Measurements from ENCODE around the gene SPDYC. TPM values are rescaled to one million over a fixed set of nuclear protein-coding genes. Genes with fewer than 3 reads are reported as not detected.

SPDYC gene
- total RNA-seq, 1 donor from 2014 or later, result not detected

DNA sequence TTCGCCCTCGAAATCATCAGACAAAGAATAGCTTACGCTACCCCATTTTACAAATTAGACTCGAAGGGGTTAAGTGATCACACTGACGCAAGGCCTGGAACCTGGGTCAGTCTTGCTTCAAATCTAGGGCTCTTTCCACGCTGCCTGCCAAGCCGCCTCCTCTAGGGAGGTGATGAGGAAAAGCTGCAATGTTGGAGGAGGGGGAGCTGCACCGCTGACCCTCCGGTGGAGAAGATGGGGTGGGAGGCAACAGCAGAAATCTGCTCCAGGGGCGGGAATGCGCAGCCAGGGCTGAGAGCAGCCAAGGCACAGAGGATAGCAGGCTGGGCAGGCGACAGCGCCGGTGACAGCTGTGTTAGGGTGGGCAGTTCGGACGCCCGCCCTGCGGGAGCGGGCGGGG lies 36.3 kb upstream of the SPDYC start:
- peaks cover 50% of the 10 kb centered on the region for H4K20me1 ChIP-seq (ENCODE audit: insufficient read depth, low read length)
- no peaks in the 10 kb centered on the region for H3K27me3 ChIP-seq (ENCODE audit: insufficient read depth, low read length)
- Mint-ChIP-seq H3K27ac (ENCODE audit: unreplicated experiment) (peak overlapping the region; percentile 100), H3K4me1 (ENCODE audit: low read depth, unreplicated experiment) (peaks cover 8% of the 10 kb centered on the region), H3K36me3 (ENCODE audit: low read depth, unreplicated experiment) (peaks cover 14% of the 10 kb centered on the region), H3K4me3 (ENCODE audit: unreplicated experiment) (peak overlapping the region; percentile 99), H3K27me3 (ENCODE audit: low read depth, unreplicated experiment) (no peaks in the 10 kb centered on the region), H3K9me3 (ENCODE audit: unreplicated experiment) (no peaks in the 10 kb centered on the region)
- peak overlapping the region; percentile 99 for H3K27ac ChIP-seq (ENCODE audit: low read depth, low read length)
- no peaks in the 10 kb centered on the region for H3K9me3 ChIP-seq (ENCODE audit: insufficient read depth, low read depth, low read length)
- TF ChIP-seq, protein P1, sequence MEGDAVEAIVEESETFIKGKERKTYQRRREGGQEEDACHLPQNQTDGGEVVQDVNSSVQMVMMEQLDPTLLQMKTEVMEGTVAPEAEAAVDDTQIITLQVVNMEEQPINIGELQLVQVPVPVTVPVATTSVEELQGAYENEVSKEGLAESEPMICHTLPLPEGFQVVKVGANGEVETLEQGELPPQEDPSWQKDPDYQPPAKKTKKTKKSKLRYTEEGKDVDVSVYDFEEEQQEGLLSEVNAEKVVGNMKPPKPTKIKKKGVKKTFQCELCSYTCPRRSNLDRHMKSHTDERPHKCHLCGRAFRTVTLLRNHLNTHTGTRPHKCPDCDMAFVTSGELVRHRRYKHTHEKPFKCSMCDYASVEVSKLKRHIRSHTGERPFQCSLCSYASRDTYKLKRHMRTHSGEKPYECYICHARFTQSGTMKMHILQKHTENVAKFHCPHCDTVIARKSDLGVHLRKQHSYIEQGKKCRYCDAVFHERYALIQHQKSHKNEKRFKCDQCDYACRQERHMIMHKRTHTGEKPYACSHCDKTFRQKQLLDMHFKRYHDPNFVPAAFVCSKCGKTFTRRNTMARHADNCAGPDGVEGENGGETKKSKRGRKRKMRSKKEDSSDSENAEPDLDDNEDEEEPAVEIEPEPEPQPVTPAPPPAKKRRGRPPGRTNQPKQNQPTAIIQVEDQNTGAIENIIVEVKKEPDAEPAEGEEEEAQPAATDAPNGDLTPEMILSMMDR (IDR thresholded peaks at IDR 0.05; ENCODE audit: insufficient read depth, low read depth, low read length), result no peak
- no peak for TF ChIP-seq EZH2 (IDR thresholded peaks at IDR 0.05; ENCODE audit: insufficient read depth, low read length)
- H3K4me1 ChIP-seq (ENCODE audit: insufficient read depth, low read length), result peaks cover 13% of the 10 kb centered on the region
- peak overlapping the region; percentile 88 for H3K4me3 ChIP-seq (ENCODE audit: insufficient read depth, low read depth, low read length)
- peaks cover 24% of the 10 kb centered on the region for H3K36me3 ChIP-seq (ENCODE audit: insufficient read depth, low read length)
- FAIRE-seq (no peak), DNase-seq (ENCODE audit: low read depth) (no peak)
- peaks cover 38% of the 10 kb centered on the region for H3K79me2 ChIP-seq (ENCODE audit: insufficient read depth, low read length)
- peak overlapping the region; percentile 98 for H3K4me2 ChIP-seq (ENCODE audit: low read length)
- H2AFZ ChIP-seq (ENCODE audit: low read depth, low read length), result peak overlapping the region; percentile 85
- H3K9ac ChIP-seq (ENCODE audit: low read length), result peak overlapping the region; percentile 98

- peak within 1 kb of the TSS; percentile 100 for H3K27ac Mint-ChIP-seq (ENCODE audit: unreplicated experiment)
- DNase-seq (ENCODE audit: low read depth), result peak; percentile 83
- H2AFZ ChIP-seq (ENCODE audit: low read depth, low read length), result peak within 1 kb of the TSS; percentile 85
These were observed 35.6 kb upstream of the SPDYC start, which contains the start of gene SYVN1 for GRCh38 chr11:65134240-65134951. Gene SYVN1, minus strand, starts transcription at chr11:65134519. Its CDS starts 918 bp downstream, at chr11:65133601.

More at GRCh38 chr11:65134240-65134951, 35.6 kb upstream of the SPDYC start, which contains the start of gene SYVN1:
- H3K4me3 Mint-ChIP-seq (ENCODE audit: unreplicated experiment), result peak within 1 kb of the TSS; percentile 99
- H3K27me3 Mint-ChIP-seq (ENCODE audit: low read depth, unreplicated experiment), result no peaks in the 10 kb centered on the region
- no peak for FAIRE-seq
- H3K79me2 ChIP-seq (ENCODE audit: insufficient read depth, low read length), result peaks cover 38% of the 10 kb centered on the region
- peaks cover 8% of the 10 kb centered on the region for H3K4me1 Mint-ChIP-seq (ENCODE audit: low read depth, unreplicated experiment)
- H3K4me2 ChIP-seq (ENCODE audit: low read length), result peak within 1 kb of the TSS; percentile 98
- peaks cover 14% of the 10 kb centered on the region for H3K36me3 Mint-ChIP-seq (ENCODE audit: low read depth, unreplicated experiment)
- H3K36me3 ChIP-seq (ENCODE audit: insufficient read depth, low read length), result peaks cover 17% of the 10 kb centered on the region
- H3K27me3 ChIP-seq (ENCODE audit: insufficient read depth, low read length), result no peaks in the 10 kb centered on the region
- H3K9ac ChIP-seq (ENCODE audit: low read length), result peak within 1 kb of the TSS; percentile 98
- H3K4me1 ChIP-seq (ENCODE audit: insufficient read depth, low read length), result peaks cover 13% of the 10 kb centered on the region
- H4K20me1 ChIP-seq (ENCODE audit: insufficient read depth, low read length), result peaks cover 43% of the 10 kb centered on the region
- TF ChIP-seq EZH2 (IDR thresholded peaks at IDR 0.05; ENCODE audit: insufficient read depth, low read length), result no peak
- TF ChIP-seq, protein P1 (IDR thresholded peaks at IDR 0.05; ENCODE audit: insufficient read depth, low read depth, low read length), result no peak
- peak within 1 kb of the TSS; percentile 88 for H3K4me3 ChIP-seq (ENCODE audit: insufficient read depth, low read depth, low read length)
- peak within 1 kb of the TSS; percentile 99 for H3K27ac ChIP-seq (ENCODE audit: low read depth, low read length)
- H3K9me3 ChIP-seq (ENCODE audit: insufficient read depth, low read depth, low read length), result no peaks in the 10 kb centered on the region
- no peaks in the 10 kb centered on the region for H3K9me3 Mint-ChIP-seq (ENCODE audit: unreplicated experiment)

Measured in astrocyte (in vitro differentiated cells and primary cell).